ENCODE measurements around the gene ADRA2A.

The ADRA2A gene

GRCh38 chr10:111098679-111099437 lies 22.0 kb downstream of the ADRA2A start:
- Mint-ChIP-seq H3K27me3 (peaks cover 6% of the 10 kb centered on the region), H3K27ac (no peak overlapping the region), H3K4me1 (no peaks in the 10 kb centered on the region), H3K9me3 (no peaks in the 10 kb centered on the region), H3K36me3 (peaks cover 1% of the 10 kb centered on the region), H3K4me3 (no peak overlapping the region)

- H3K4me1 Mint-ChIP-seq = no peaks in the 10 kb centered on the region
- H3K36me3 Mint-ChIP-seq = peaks cover 1% of the 10 kb centered on the region
These were observed 23.4 kb downstream of the ADRA2A start for GRCh38 chr10:111100198-111100597.

GRCh38 chr10:111101796-111102195 lies 25.0 kb downstream of the ADRA2A start:
- peaks cover 2% of the 10 kb centered on the region for H3K27me3 Mint-ChIP-seq
- H3K4me3 Mint-ChIP-seq = no peak overlapping the region
- no peaks in the 10 kb centered on the region for H3K9me3 Mint-ChIP-seq
- peaks cover 1% of the 10 kb centered on the region for H3K36me3 Mint-ChIP-seq
- H3K27ac Mint-ChIP-seq = no peak overlapping the region
- H3K4me1 Mint-ChIP-seq = no peaks in the 10 kb centered on the region

More at GRCh38 chr10:111100198-111100597, 23.4 kb downstream of the ADRA2A start:
- H3K9me3 Mint-ChIP-seq = no peaks in the 10 kb centered on the region
- no peak overlapping the region for H3K27ac Mint-ChIP-seq
- H3K27me3 Mint-ChIP-seq = peaks cover 2% of the 10 kb centered on the region
- H3K4me3 Mint-ChIP-seq = no peak overlapping the region

GRCh38 chr10:111102359-111102837 lies 25.6 kb downstream of the ADRA2A start:
- H3K9me3 Mint-ChIP-seq = no peaks in the 10 kb centered on the region
- no peak overlapping the region for H3K4me3 Mint-ChIP-seq
- H3K27me3 Mint-ChIP-seq = no peaks in the 10 kb centered on the region
- H3K4me1 Mint-ChIP-seq = no peaks in the 10 kb centered on the region
- H3K27ac Mint-ChIP-seq = no peak overlapping the region
- peaks cover 1% of the 10 kb centered on the region for H3K36me3 Mint-ChIP-seq

- H3K36me3 Mint-ChIP-seq = peaks cover 1% of the 10 kb centered on the region
- H3K27ac Mint-ChIP-seq = no peak overlapping the region
- H3K4me1 Mint-ChIP-seq = no peaks in the 10 kb centered on the region
- H3K9me3 Mint-ChIP-seq = no peaks in the 10 kb centered on the region
- H3K4me3 Mint-ChIP-seq = no peak overlapping the region
- no peaks in the 10 kb centered on the region for H3K27me3 Mint-ChIP-seq
These were observed 26.5 kb downstream of the ADRA2A start for GRCh38 chr10:111103196-111103840.

- Mint-ChIP-seq H3K36me3 (peaks cover 1% of the 10 kb centered on the region), H3K9me3 (no peaks in the 10 kb centered on the region), H3K27me3 (no peaks in the 10 kb centered on the region), H3K27ac (no peak overlapping the region), H3K4me1 (no peaks in the 10 kb centered on the region), H3K4me3 (no peak overlapping the region)
These were observed 28.0 kb downstream of the ADRA2A start for GRCh38 chr10:111104811-111105210.

GRCh38 chr10:111106081-111106480 lies 29.3 kb downstream of the ADRA2A start:
- Mint-ChIP-seq H3K27ac (no peak overlapping the region), H3K4me3 (no peak overlapping the region), H3K4me1 (no peaks in the 10 kb centered on the region), H3K36me3 (peaks cover 1% of the 10 kb centered on the region), H3K9me3 (no peaks in the 10 kb centered on the region), H3K27me3 (no peaks in the 10 kb centered on the region)

- Mint-ChIP-seq H3K9me3 (no peaks in the 10 kb centered on the region), H3K27ac (no peak overlapping the region), H3K27me3 (no peaks in the 10 kb centered on the region), H3K4me1 (no peaks in the 10 kb centered on the region), H3K4me3 (no peak overlapping the region), H3K36me3 (peaks cover 1% of the 10 kb centered on the region)
These were observed 30.2 kb downstream of the ADRA2A start for GRCh38 chr10:111107023-111107422.

GRCh38 chr10:111107846-111108245 lies 31.0 kb downstream of the ADRA2A start:
- no peaks in the 10 kb centered on the region for H3K4me1 Mint-ChIP-seq
- no peaks in the 10 kb centered on the region for H3K9me3 Mint-ChIP-seq
- no peak overlapping the region for H3K4me3 Mint-ChIP-seq
- no peaks in the 10 kb centered on the region for H3K27me3 Mint-ChIP-seq
- peaks cover 1% of the 10 kb centered on the region for H3K36me3 Mint-ChIP-seq
- no peak overlapping the region for H3K27ac Mint-ChIP-seq

- peaks cover 1% of the 10 kb centered on the region for H3K36me3 Mint-ChIP-seq
- H3K27me3 Mint-ChIP-seq = no peaks in the 10 kb centered on the region
- H3K27ac Mint-ChIP-seq = no peak overlapping the region
- no peaks in the 10 kb centered on the region for H3K4me1 Mint-ChIP-seq
- no peak overlapping the region for H3K4me3 Mint-ChIP-seq
- H3K9me3 Mint-ChIP-seq = no peaks in the 10 kb centered on the region
These were observed 31.6 kb downstream of the ADRA2A start for GRCh38 chr10:111108441-111108840.

- no peak overlapping the region for H3K27ac Mint-ChIP-seq
- H3K4me3 Mint-ChIP-seq = no peak overlapping the region
- no peaks in the 10 kb centered on the region for H3K9me3 Mint-ChIP-seq
- H3K36me3 Mint-ChIP-seq = no peaks in the 10 kb centered on the region
- no peaks in the 10 kb centered on the region for H3K27me3 Mint-ChIP-seq
- H3K4me1 Mint-ChIP-seq = peaks cover 10% of the 10 kb centered on the region
These were observed 32.8 kb downstream of the ADRA2A start for GRCh38 chr10:111109501-111110242.

GRCh38 chr10:111110771-111111170 lies 33.9 kb downstream of the ADRA2A start:
- Mint-ChIP-seq H3K4me3 (no peak overlapping the region), H3K36me3 (no peaks in the 10 kb centered on the region), H3K4me1 (peaks cover 12% of the 10 kb centered on the region), H3K9me3 (no peaks in the 10 kb centered on the region), H3K27me3 (no peaks in the 10 kb centered on the region), H3K27ac (no peak overlapping the region)

- no peaks in the 10 kb centered on the region for H3K9me3 Mint-ChIP-seq
- no peak overlapping the region for H3K27ac Mint-ChIP-seq
These were observed 35.5 kb downstream of the ADRA2A start for GRCh38 chr10:111112333-111112732.

GRCh38 chr10:111113238-111113960 lies 36.6 kb downstream of the ADRA2A start:
- Mint-ChIP-seq H3K27ac (no peak overlapping the region), H3K4me1 (peaks cover 12% of the 10 kb centered on the region), H3K27me3 (no peaks in the 10 kb centered on the region), H3K36me3 (no peaks in the 10 kb centered on the region), H3K4me3 (no peak overlapping the region), H3K9me3 (no peaks in the 10 kb centered on the region)

More at GRCh38 chr10:111112333-111112732, 35.5 kb downstream of the ADRA2A start:
- Mint-ChIP-seq H3K4me1 (peaks cover 12% of the 10 kb centered on the region), H3K4me3 (no peak overlapping the region), H3K36me3 (no peaks in the 10 kb centered on the region), H3K27me3 (no peaks in the 10 kb centered on the region)
